Medulla oblongata (tissue), 1 donor: ENCODE measurements around the gene TRAM2.

Experiments used
- DNase-seq: peaks from one replicate; pipeline ENCODE4 v3.0.0-alpha.2; 2015; ENCODE audit errors: extremely low spot score

TRAM2 gene

GRCh38 chr6:52566853-52567279 is 10.0 kb downstream of the TRAM2 start:
- no peak for DNase-seq

- no peak for DNase-seq
These were observed 10.7 kb downstream of the TRAM2 start for GRCh38 chr6:52566201-52566600.

- no peak for DNase-seq
These were observed 12.0 kb downstream of the TRAM2 start for GRCh38 chr6:52564856-52565255.

- no peak for DNase-seq
These were observed 13.9 kb downstream of the TRAM2 start for GRCh38 chr6:52562911-52563310.

GRCh38 chr6:52560462-52560861 is 16.4 kb downstream of the TRAM2 start:
- DNase-seq = no peak

GRCh38 chr6:52558266-52559000 is 18.4 kb downstream of the TRAM2 start:
- DNase-seq = no peak

- no peak for DNase-seq
These were observed 19.2 kb downstream of the TRAM2 start for GRCh38 chr6:52557389-52558265.

GRCh38 chr6:52555518-52556233 is 21.2 kb downstream of the TRAM2 start:
- no peak for DNase-seq

GRCh38 chr6:52554684-52555280 is 22.1 kb downstream of the TRAM2 start:
- DNase-seq = no peak

- no peak for DNase-seq
These were observed 23.1 kb downstream of the TRAM2 start for GRCh38 chr6:52553719-52554118.

- no peak for DNase-seq
These were observed 23.7 kb downstream of the TRAM2 start for GRCh38 chr6:52553158-52553557.

GRCh38 chr6:52552278-52552643 is 24.6 kb downstream of the TRAM2 start:
- DNase-seq = no peak

- DNase-seq = peak; percentile 52
These were observed 25.2 kb downstream of the TRAM2 start for GRCh38 chr6:52551483-52552277.

GRCh38 chr6:52550870-52551269 is 26.0 kb downstream of the TRAM2 start:
- no peak for DNase-seq

GRCh38 chr6:52550014-52550575 is 26.8 kb downstream of the TRAM2 start:
- DNase-seq = no peak

- no peak for DNase-seq
These were observed 27.4 kb downstream of the TRAM2 start for GRCh38 chr6:52549428-52549827.

GRCh38 chr6:52548999-52549398 is 27.9 kb downstream of the TRAM2 start:
- DNase-seq = no peak

GRCh38 chr6:52548353-52548713 is 28.5 kb downstream of the TRAM2 start:
- DNase-seq = no peak

- no peak for DNase-seq
These were observed 29.1 kb downstream of the TRAM2 start for GRCh38 chr6:52547647-52548352.

- no peak for DNase-seq
These were observed 30.2 kb downstream of the TRAM2 start for GRCh38 chr6:52546678-52547077.
